NB4 (cell line): Measurements from ENCODE around the gene SLC9A8.
A peak's percentile ranks its signal among the peaks of the same experiment; 100 is the strongest.

Source experiments
- DNase-seq: peaks from one replicate; pipeline ENCODE4 v3.0.0; 2010; ENCODE audit warnings: low read depth
- H3K4me3 ChIP-seq: one replicate; pipeline ENCODE4 v1.5.1; 2011; ENCODE audit warnings: mild to moderate bottlenecking, low read depth, low read length, moderate library complexity
- MYC ChIP-seq: IDR thresholded peaks from 2 replicates; pipeline ENCODE4 v1.6.1; 2011; ENCODE audit warnings: low read depth, low read length
- POLR2A ChIP-seq: IDR thresholded peaks from 2 replicates; pipeline ENCODE4 v1.6.1; 2011; ENCODE audit warnings: mild to moderate bottlenecking; ENCODE audit not compliant: insufficient read length; ENCODE audit errors: extremely low read depth
- TF ChIP-seq, protein P1 (sequence below): IDR thresholded peaks from one replicate; pipeline ENCODE4 v1.5.1; 2012; ENCODE audit warnings: low read depth, low read length
- TF ChIP-seq, protein P2 (sequence below): IDR thresholded peaks from 2 replicates; pipeline ENCODE4 v1.6.1; 2011; ENCODE audit warnings: low read depth, low read length

Gene SLC9A8, protein sequence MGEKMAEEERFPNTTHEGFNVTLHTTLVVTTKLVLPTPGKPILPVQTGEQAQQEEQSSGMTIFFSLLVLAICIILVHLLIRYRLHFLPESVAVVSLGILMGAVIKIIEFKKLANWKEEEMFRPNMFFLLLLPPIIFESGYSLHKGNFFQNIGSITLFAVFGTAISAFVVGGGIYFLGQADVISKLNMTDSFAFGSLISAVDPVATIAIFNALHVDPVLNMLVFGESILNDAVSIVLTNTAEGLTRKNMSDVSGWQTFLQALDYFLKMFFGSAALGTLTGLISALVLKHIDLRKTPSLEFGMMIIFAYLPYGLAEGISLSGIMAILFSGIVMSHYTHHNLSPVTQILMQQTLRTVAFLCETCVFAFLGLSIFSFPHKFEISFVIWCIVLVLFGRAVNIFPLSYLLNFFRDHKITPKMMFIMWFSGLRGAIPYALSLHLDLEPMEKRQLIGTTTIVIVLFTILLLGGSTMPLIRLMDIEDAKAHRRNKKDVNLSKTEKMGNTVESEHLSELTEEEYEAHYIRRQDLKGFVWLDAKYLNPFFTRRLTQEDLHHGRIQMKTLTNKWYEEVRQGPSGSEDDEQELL

DNA sequence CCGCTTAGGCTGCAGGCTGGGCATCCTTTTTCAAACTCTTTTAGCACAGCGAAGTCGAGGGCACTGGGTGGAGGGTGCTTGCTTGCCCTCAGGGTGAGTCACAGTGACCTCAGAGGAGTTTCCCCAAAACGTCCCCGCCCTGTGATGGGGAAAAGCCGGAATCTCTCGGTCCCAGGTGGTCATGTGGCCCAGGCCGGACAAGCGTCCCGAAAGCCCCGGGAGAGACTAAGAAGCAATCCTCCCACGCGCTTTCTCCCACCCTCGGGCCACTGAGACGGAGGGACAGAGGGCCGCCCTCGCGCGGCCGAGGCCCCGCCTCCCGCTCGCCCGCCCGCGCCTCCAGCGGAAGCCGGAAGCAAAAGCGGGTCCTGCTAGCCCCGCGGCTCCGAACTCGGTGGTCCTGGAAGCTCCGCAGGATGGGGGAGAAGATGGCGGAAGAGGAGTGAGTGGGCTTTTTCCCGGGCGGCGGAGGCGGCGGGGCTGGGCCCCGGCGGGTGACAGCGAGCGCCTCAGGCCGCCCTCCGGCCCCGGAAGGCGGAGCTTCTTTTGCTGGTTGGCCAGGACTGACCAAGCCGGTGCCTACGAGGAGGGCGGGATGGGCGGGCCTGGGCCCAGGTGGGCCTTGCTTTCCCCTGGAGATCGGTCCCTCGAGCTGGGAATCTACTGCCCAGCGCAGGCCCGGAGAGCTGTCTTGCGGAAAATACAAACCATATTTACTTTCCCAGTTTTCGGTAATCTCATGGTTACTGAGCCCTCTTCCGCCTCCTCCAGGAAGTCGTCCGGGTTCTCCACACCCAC is at the start of gene SLC9A8:
TSS of gene SLC9A8 (plus strand) at position 322 of the 798 bp plus-strand sequence. CDS start at position 417, 95 bp downstream.
- peak; percentile 96 for DNase-seq
- peak within 1 kb of the TSS; percentile 91 for H3K4me3 ChIP-seq
- TF ChIP-seq, protein P1, sequence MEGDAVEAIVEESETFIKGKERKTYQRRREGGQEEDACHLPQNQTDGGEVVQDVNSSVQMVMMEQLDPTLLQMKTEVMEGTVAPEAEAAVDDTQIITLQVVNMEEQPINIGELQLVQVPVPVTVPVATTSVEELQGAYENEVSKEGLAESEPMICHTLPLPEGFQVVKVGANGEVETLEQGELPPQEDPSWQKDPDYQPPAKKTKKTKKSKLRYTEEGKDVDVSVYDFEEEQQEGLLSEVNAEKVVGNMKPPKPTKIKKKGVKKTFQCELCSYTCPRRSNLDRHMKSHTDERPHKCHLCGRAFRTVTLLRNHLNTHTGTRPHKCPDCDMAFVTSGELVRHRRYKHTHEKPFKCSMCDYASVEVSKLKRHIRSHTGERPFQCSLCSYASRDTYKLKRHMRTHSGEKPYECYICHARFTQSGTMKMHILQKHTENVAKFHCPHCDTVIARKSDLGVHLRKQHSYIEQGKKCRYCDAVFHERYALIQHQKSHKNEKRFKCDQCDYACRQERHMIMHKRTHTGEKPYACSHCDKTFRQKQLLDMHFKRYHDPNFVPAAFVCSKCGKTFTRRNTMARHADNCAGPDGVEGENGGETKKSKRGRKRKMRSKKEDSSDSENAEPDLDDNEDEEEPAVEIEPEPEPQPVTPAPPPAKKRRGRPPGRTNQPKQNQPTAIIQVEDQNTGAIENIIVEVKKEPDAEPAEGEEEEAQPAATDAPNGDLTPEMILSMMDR = peak; percentile 4
- TF ChIP-seq, protein P2, sequence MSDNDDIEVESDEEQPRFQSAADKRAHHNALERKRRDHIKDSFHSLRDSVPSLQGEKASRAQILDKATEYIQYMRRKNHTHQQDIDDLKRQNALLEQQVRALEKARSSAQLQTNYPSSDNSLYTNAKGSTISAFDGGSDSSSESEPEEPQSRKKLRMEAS = peak; percentile 77
- TF ChIP-seq POLR2A (peak; percentile 70), MYC (peak; percentile 71; the same call in 1 of the 2 replicates)

DNA sequence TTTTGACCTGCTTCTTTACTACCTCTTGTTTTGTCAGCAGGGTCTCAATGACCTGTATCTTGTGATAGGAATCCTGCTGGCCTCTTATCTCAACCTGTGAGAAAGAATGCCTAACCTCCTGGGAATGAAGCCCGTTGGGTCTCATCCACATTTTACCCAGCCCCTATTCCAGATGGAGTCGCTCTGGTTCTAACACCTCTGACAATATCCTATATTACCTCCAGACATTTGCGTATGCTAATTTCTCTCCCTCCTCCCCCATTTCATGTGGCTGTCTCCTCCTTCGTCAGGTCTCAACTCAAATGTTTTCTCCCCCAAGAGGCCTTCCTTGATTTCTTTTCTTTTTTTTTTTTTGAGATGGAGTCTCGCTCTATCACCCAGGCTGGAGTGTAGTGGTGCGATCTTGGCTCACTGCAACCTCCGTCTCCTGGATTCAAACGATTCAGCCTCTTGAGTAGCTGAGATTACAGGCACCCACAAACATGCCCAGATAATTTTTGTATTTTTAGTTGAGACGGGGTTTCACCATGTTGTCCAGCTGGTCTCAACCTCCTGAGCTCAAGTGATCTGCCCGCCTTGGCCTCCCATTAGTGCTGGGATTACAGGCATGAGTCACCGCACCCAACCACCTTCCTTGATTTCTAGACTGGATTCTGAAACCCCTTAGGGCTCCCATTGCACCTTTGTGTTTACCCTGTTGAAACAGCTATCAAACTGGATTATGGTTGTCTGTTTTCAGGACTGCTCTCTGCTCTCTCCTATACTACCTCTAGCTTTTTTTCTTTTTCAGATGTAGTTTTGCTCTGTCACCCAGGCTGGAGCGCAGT is 49.5 kb upstream of the SLC9A8 start:
- TF ChIP-seq, protein P1 = no peak
- TF ChIP-seq, protein P2 = no peak
- no peak for TF ChIP-seq POLR2A
- no peak for TF ChIP-seq MYC
- peak; percentile 67 for DNase-seq
- no peak overlapping the region for H3K4me3 ChIP-seq

DNA sequence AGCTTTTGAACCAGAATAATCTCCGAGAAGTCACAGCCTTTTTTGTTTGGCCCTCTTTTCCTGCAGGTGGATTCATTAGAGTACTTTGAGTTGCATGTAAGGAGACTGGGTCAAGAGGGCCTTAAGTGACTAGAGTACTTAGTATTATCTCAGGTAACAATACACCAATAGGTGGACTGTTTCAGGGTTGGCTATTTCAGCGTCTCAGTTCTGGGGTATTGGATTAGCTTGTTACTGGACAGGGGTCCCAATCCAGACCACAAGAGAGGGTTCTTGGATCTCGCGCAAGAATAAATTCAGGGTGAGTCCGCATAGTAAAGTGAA is 47.3 kb upstream of the SLC9A8 start:
- H3K4me3 ChIP-seq = peak overlapping the region; percentile 21
- DNase-seq = no peak
- TF ChIP-seq, protein P2 = no peak
- TF ChIP-seq POLR2A = peak; percentile 12

DNA sequence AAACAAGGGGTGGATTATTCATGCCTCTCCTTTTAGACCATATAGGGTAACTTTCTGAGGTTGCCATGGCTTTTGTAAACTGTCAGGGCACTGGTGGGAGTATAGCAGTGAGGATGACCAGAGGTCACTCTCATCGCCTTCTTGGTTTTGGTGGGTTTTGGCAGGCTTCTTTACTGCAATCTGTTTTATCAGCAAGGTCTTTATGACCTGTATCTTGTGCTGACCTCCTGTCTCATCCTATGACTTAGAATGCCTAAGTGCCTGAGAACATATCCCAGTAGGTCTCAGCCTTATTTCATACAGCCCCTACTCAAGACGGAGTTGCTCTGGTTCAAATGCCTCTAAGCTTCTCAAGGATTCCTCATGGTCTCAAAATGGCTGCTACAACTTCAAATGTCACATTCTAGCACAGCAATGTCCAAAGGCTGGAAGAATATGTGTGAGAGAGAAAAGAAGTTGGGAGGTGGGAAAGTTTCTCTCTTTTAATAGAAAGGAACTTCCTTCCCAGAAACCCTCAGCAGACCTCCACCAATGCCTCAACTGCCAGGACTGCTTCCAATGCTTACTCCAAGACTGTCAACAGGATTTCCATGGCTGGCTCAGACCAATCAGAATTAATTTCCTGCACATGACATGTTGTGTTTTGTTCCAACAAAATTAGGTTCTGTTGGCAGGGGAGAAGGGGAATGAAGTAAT is 46.6 kb upstream of the SLC9A8 start:
- TF ChIP-seq, protein P2 = no peak
- TF ChIP-seq MYC = peak; percentile 27; the same call in 1 of the 2 replicates
- TF ChIP-seq, protein P1 = no peak
- no peak overlapping the region for H3K4me3 ChIP-seq
- DNase-seq = peak; percentile 53

DNA sequence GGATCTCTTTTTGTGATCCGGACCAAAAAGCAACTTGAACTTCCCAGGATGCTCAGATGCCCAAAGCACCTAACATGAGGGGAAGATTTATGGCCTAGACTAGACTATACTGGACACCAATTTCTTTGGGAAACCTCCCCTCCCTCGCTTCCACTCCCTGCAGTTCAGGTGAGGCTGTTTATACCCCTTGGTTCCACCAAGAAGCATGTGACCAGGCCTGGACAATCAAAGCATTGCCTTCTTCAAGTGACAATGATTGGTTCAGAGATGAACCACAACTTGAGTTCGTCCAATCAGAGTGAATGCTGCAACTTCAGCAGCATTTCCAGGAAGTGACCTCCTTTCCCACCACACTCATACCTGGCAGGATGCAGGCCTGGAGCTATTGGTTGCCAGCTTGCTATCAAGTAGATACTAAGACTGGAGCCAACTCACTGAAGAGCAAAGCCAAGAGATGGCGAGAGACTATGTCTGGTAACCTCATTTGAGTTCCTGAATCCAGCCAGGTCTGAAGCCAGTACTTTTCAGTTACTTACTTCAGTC is 45.6 kb upstream of the SLC9A8 start:
- peak; percentile 36 for TF ChIP-seq POLR2A
- TF ChIP-seq, protein P2 = 0 out of 2 replicates have a peak, but pooled peaks have one; percentile 25
- TF ChIP-seq, protein P1 = no peak
- peak; percentile 68 for DNase-seq
- H3K4me3 ChIP-seq = no peak overlapping the region
